HG03565 (cell line): ENCODE measurements around the gene RGS6.

Experiments
- ATAC-seq: cut with Tn5 transposase; IDR thresholded peaks from one replicate; pipeline ENCODE4 v1.9.1; 2021; ENCODE audit warnings: mild to moderate bottlenecking, moderate library complexity; ENCODE audit not compliant: unreplicated experiment

RGS6 gene

DNA sequence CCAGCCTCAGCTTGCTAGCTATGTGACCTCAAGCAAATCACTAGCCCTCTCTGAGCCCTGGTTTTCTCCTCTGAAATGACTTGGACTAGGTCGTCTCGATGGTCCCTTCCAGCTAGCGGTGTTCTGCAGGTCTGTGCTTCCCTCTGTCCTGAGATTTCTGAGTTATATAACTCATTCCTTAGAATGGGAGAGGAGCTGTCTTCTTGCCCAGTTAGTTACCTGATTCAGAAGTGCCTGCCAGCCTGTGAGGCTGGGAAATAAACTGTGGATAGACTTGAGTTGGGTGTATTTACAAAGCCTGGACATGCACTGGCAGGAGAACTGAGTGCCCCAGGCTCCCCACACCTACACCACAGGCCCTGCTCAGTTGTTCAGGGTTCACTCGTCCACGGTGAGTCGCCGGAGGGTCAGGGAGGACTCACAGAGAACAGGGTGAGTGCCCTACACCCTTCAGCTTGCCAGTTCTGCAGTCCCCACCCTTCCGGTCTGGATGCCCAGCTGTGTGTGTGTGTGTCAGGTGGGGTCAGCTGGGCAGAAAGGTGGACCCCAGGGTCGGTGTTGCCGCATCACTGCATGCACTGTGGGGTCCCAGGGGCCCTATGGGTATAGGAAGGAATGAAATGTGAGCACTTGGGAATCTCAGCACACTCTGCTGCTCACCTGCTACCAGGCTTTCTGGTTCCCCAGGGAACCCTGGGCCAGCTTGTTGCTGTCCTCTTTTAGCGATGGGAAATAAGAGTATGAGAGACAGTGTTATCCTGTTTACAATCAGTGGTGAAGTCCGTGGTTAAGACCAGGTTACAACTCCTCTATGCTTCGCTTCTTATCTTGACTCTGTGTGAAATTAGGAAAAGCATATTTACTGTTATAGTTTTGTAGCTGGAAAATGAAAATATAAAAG lies 613.4 kb downstream of the RGS6 start:
- no peak for ATAC-seq

DNA sequence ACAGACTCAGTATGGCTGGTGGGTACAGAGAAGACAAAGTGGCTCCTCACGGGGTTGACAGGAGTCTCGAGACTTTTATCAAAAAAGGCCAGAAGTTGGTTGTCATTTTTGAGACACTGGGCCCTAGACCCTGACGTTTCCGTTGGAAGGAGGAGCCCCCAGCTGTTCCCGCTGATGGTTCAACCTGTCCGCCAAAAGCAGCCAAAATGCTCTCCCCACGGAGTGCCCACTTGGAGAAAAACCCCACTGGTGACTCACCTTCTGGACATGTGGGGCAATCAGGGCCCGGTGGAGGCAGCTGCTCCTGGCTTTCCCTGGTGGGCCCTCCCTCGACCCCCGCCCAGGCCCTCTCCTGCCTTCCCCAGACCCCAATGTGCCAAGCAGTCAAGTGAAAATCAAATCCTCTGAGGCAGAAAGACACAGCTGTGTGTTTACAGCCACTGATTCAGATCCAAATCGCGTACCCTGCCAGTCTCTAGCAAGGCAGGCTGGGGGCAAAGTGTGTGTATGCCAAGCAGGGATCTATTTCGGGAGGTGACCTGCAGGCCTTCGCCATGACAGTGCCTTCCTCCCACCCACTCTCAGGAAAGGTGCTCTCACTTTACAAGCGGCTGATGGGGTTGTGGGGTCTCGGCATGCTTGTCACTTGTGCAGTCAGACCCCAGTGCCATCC lies 614.3 kb downstream of the RGS6 start:
- no peak for ATAC-seq

- ATAC-seq = no peak
Measured at GRCh38 chr14:72547999-72548398, 615.8 kb downstream of the RGS6 start.

- no peak for ATAC-seq
Measured at GRCh38 chr14:72549026-72549425, 616.8 kb downstream of the RGS6 start.

DNA sequence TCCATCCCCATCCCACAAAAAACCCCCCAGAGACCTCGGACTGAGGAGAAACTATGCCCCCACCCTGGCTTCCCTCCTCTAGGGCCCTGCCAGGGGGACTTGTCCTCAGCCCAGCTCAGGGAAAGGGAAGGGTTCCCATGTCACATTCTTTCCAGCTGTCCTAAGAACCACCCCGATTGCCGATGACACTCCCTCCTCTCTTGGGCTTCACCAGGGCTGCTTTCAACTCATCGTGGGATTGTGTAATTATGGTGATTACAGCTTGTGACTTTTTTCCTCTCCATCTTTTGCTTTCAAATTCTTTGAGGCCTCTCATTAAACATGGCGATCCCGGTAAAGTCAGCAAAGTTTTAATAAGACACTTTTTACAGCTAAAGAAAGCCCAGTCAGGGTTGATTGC lies 617.6 kb downstream of the RGS6 start:
- no peak for ATAC-seq

GRCh38 chr14:72550513-72550912 lies 618.3 kb downstream of the RGS6 start:
- ATAC-seq = no peak

GRCh38 chr14:72552236-72552635 lies 620.0 kb downstream of the RGS6 start:
- no peak for ATAC-seq

GRCh38 chr14:72553161-72553560 lies 620.9 kb downstream of the RGS6 start:
- no peak for ATAC-seq

GRCh38 chr14:72553656-72554055 lies 621.4 kb downstream of the RGS6 start:
- ATAC-seq = no peak

GRCh38 chr14:72554401-72554800 lies 622.2 kb downstream of the RGS6 start:
- no peak for ATAC-seq

DNA sequence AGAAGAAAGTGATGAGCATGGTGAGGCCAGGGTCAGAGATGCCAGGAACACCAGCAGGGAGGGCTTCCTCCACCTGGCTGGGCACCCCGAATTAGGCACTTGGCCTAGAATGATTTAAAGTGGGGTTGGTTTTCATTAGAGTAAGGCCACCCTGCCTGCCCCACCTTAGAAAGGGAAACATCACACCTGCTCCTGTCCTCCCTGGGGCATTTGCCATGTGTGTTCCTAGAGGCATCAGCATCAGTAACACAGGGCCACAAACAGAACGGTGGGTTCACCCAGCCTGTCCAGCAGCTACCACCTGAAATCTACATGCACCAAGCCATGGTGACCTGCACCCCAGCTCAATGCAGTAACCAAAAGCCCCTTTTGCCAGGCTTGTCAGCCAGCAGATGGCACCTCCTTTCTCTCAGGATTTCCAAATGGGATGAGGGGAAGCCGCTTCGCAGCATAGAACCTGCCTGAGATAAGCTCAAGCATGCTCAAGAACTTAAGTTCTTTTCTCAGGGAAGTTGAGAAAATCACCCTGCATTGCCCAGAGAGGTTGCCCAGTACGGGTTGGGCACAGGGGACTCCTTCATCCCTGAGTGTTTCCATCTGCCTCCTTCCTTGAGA lies 622.9 kb downstream of the RGS6 start:
- ATAC-seq = no peak

GRCh38 chr14:72555609-72556000 lies 623.4 kb downstream of the RGS6 start:
- ATAC-seq = no peak

DNA sequence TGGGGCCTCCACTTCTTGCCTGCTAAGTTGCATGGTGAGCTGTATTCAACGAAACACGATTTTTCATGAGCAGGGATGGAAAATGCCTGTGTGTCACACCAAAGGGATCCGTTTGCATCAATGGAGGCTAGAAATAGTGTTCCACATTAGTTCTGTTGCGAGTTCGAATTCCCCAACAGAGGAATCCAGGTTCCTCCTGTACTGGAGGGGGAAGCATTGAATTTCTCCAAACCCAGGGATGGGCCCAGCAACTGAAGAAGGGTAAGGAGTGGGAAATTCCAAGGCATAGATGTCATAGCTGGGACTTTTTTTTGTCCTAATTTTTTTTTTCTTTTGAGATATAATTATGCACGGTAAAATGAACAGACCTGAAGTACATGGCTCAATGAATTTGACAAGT lies 625.4 kb downstream of the RGS6 start:
- no peak for ATAC-seq

DNA sequence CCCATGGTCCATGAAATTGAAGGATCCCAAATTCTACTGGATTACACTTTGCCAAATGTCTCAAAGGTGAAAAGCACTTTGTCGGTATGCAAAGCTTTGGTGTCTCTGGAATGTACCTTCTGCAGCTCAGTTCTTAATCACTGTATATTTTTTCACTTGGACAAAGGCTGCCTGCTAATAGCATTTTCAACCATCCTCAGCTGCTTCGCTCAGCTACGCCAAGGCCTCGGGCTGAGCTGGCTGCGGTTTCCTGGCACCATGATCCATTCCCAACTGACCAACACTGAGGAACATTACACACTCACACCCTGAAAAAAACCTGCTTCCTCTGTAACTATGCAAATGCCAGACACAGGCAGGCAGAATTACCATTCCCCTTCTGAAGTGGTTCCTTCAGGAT lies 626.5 kb downstream of the RGS6 start:
- no peak for ATAC-seq

- no peak for ATAC-seq
Measured at GRCh38 chr14:72559202-72559601, 627.0 kb downstream of the RGS6 start.

- no peak for ATAC-seq
Measured at GRCh38 chr14:72559669-72560255, 627.5 kb downstream of the RGS6 start.

DNA sequence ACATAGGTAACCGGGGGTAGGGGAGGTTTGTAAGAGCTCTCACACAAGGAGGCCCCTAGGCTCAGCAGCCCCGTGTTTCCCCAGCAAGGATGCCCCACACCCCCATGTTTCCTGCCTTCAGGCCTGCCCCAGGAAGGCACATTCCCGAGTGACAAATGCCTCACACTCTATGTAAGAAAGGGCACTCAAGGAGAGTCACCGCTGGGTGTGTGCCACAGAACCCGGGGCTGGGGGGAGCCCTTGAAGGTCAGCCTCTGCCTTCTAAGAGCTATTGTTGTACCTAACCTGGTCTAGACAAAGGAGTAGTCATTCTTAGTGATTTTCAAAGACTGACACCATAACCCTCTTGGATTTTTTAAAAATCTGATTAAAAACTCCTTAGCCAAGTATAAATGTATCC lies 628.1 kb downstream of the RGS6 start:
- no peak for ATAC-seq

DNA sequence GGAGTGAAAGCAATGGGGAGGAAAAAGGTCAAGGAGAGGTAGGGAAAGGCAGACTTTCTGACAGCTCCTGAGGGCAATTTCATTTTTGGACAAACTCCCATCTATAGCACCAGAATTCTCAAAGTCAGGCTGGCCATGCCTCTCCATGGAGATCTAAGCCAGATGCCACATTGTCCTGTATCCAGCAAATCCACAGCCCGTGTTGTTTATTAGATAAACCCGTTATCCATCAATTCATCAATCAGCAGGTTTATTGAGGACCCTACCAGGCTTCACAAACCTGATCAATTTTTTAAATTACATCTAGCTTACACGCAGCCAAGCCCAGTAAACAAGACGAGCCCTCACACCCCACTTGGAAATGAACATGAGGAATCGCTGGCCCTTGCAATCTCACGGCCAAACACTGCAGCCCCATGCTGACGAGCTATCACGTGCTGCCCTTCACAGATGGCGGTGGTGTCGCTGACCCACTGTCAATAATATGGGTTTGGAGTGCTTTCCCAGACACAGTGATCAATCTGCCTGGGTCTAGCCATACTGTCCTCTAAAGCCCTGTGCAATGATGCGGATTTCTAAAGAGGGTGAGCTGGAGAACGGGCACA lies 628.8 kb downstream of the RGS6 start:
- no peak for ATAC-seq

GRCh38 chr14:72562300-72562699 lies 630.1 kb downstream of the RGS6 start:
- no peak for ATAC-seq

DNA sequence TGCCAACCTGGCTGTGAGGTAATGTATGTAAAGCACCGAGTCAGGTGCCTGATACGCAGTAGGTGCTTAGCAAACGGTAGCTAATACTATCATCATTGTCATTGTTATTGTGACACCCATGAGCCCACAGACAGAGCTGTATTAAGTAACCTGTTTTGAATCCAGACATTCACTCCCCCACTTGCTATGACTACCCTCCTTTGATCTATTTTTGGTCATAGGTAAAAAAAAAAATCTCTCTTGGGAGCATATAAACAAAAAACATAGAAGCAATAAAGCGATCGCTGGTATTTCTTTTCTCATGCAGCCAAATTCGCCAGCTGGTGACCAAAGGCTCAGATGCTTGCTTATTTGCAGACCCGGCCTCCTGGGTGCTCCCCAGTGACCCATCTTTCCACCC lies 631.4 kb downstream of the RGS6 start:
- ATAC-seq = no peak

GRCh38 chr14:72565149-72565559 lies 632.9 kb downstream of the RGS6 start:
- ATAC-seq = no peak
